ENCODE results near the gene MAS1. TPM values are rescaled to one million over a fixed set of nuclear protein-coding genes. Genes with fewer than 3 reads are reported as not detected.
A peak's percentile ranks its signal among the peaks of the same experiment; 100 is the strongest.

Gene MAS1
- total and polyA plus RNA-seq, 2 of the 13 experiments (the other 11 are each of a cell fraction or from before 2014, with no cell fraction given): not detected

- TF ChIP-seq ZHX1 (CRISPR knock-in tag; IDR thresholded peaks at IDR 0.05; ENCODE audit: low read depth): no peak
- 0 out of 2 replicates have a peak, but pooled peaks have one; percentile 41 for TF ChIP-seq SALL2 (CRISPR knock-in tag; IDR thresholded peaks at IDR 0.05)
- no peak for TF ChIP-seq MED13 (CRISPR knock-in tag; IDR thresholded peaks at IDR 0.05)
- TF ChIP-seq ZNF460 (CRISPR knock-in tag; IDR thresholded peaks at IDR 0.05; ENCODE audit: borderline replicate concordance): no peak
- no peak for TF ChIP-seq JUND (CRISPR knock-in tag; IDR thresholded peaks at IDR 0.05)
- 0 out of 2 replicates have a peak, but pooled peaks have one; percentile 43 for TF ChIP-seq ZBTB43 (CRISPR knock-in tag; conservative IDR thresholded peaks at IDR 0.05)
- no peak; the same call in 1 of the 2 replicates for TF ChIP-seq HOXD1 (CRISPR knock-in tag; IDR thresholded peaks at IDR 0.05)
- TF ChIP-seq ZNF207 (IDR thresholded peaks at IDR 0.05; ENCODE audit: borderline replicate concordance): no peak
- TF ChIP-seq BRCA1 (CRISPR knock-in tag; IDR thresholded peaks at IDR 0.05): no peak
- peak in 1 of 2 experiments; percentile 53; a peak in 1 of 4 replicates for TF ChIP-seq EP300 (IDR thresholded peaks at IDR 0.05; ENCODE audit: low read depth in 2 of 2, low read length in 2 of 2)
- TF ChIP-seq EP300 (CRISPR knock-in tag; IDR thresholded peaks at IDR 0.05; ENCODE audit: borderline replicate concordance): no peak
- TF ChIP-seq ZFY (CRISPR knock-in tag; IDR thresholded peaks at IDR 0.05): peak; percentile 69
- TF ChIP-seq RAD51 (IDR thresholded peaks at IDR 0.05; ENCODE audit: borderline replicate concordance): no peak
- peak; percentile 80 for TF ChIP-seq PAXIP1 (CRISPR knock-in tag; conservative IDR thresholded peaks at IDR 0.05)
- no peak for TF ChIP-seq ZFP37 (CRISPR knock-in tag; IDR thresholded peaks at IDR 0.05; ENCODE audit: borderline replicate concordance)
- TF ChIP-seq MEIS2 (CRISPR knock-in tag; IDR thresholded peaks at IDR 0.05): peak; percentile 88; the same call in 1 of the 2 replicates
- no peak for TF ChIP-seq ZNF597 (CRISPR knock-in tag; IDR thresholded peaks at IDR 0.05)
- TF ChIP-seq SMAD1 (CRISPR knock-in tag; IDR thresholded peaks at IDR 0.05; ENCODE audit: borderline replicate concordance, low read depth): no peak
- no peak for TF ChIP-seq TCF7L2 (IDR thresholded peaks at IDR 0.05; ENCODE audit: low read depth, low read length)
- TF ChIP-seq MAFK (conservative IDR thresholded peaks at IDR 0.05 in 1 of 2, IDR thresholded peaks at IDR 0.05 in 1 of 2; ENCODE audit: low read length in 2 of 2): no peak
- no peak for TF ChIP-seq ZNF546 (CRISPR knock-in tag; conservative IDR thresholded peaks at IDR 0.05)
- peak; percentile 73 for TF ChIP-seq NCOA2 (CRISPR knock-in tag; IDR thresholded peaks at IDR 0.05)
- TF ChIP-seq CREM (IDR thresholded peaks at IDR 0.05): 0 out of 2 replicates have a peak, but pooled peaks have one; percentile 16
- TF ChIP-seq CREM (CRISPR knock-in tag; IDR thresholded peaks at IDR 0.05): no peak
These were observed 15.6 kb upstream of the MAS1 start (continued) for GRCh38 chr6:159875194-159875593.

All from HepG2 (cell line).